ENCODE data around the gene TSKU.

TSKU gene

GRCh38 chr11:76765863-76766350 is 17.2 kb upstream of the TSKU start:
- no peak overlapping the region for H3K4me3 ChIP-seq
- peaks cover 0 to 43% (median 34%) of the 10 kb centered on the region in 4 donors for H3K4me1 ChIP-seq
- intact Hi-C loops (cut with DNase I; ENCODE audit: low total_unique reads): no loop called here

GRCh38 chr11:76766521-76766920 is 16.6 kb upstream of the TSKU start:
- Histone ChIP-seq H3K36me3 (no peaks in the 10 kb centered on the region), H3K27me3 (no peaks in the 10 kb centered on the region), H3K4me1 (peaks cover 0 to 49% (median 40%) of the 10 kb centered on the region in 4 donors), H3K4me3 (no peak overlapping the region), H3K9me3 (no peaks in the 10 kb centered on the region), H3K27ac (no peak overlapping the region)
- no peak for TF ChIP-seq CTCF (IDR thresholded peaks at IDR 0.05)
- no peak for DNase-seq
- intact Hi-C loops (cut with DNase I; ENCODE audit: low total_unique reads): no loop called here

More at GRCh38 chr11:76765863-76766350, 17.2 kb upstream of the TSKU start:
- Histone ChIP-seq H3K36me3 (no peaks in the 10 kb centered on the region), H3K9me3 (no peaks in the 10 kb centered on the region), H3K27ac (no peak overlapping the region), H3K27me3 (no peaks in the 10 kb centered on the region)
- no peak for TF ChIP-seq CTCF (IDR thresholded peaks at IDR 0.05)
- peak in 1 of 2 donors; percentile 40 for DNase-seq

- Histone ChIP-seq H3K4me3 (no peak overlapping the region), H3K27ac (peak overlapping the region; percentile 40 to 72)
Observed at GRCh38 chr11:76767659-76768058, 15.5 kb upstream of the TSKU start.

GRCh38 chr11:76768088-76768908 is 14.9 kb upstream of the TSKU start:
- intact Hi-C loops (cut with DNase I; ENCODE audit: low total_unique reads): no loop called here
- Histone ChIP-seq H3K27me3 (no peaks in the 10 kb centered on the region), H3K27ac (peak overlapping the region; percentile 40 to 72), H3K9me3 (no peaks in the 10 kb centered on the region), H3K36me3 (no peaks in the 10 kb centered on the region), H3K4me1 (peaks cover 0 to 65% (median 55%) of the 10 kb centered on the region in 4 donors), H3K4me3 (no peak overlapping the region)
- DNase-seq: peak in 1 of 2 donors; percentile 69
- TF ChIP-seq CTCF (IDR thresholded peaks at IDR 0.05): no peak

More at GRCh38 chr11:76767659-76768058, 15.5 kb upstream of the TSKU start:
- Histone ChIP-seq H3K36me3 (no peaks in the 10 kb centered on the region), H3K4me1 (peaks cover 0 to 61% (median 51%) of the 10 kb centered on the region in 4 donors), H3K9me3 (no peaks in the 10 kb centered on the region), H3K27me3 (no peaks in the 10 kb centered on the region)
- intact Hi-C loops (cut with DNase I; ENCODE audit: low total_unique reads): no loop called here
- DNase-seq: no peak
- no peak for TF ChIP-seq CTCF (IDR thresholded peaks at IDR 0.05)

GRCh38 chr11:76768909-76769560 is 14.1 kb upstream of the TSKU start:
- no peak overlapping the region for H3K4me3 ChIP-seq
- H3K9me3 ChIP-seq: no peaks in the 10 kb centered on the region
- TF ChIP-seq CTCF (IDR thresholded peaks at IDR 0.05): no peak
- H3K27ac ChIP-seq: peak overlapping the region; percentile 40 to 72
- DNase-seq: no peak
- H3K27me3 ChIP-seq: no peaks in the 10 kb centered on the region
- intact Hi-C loops (cut with DNase I; ENCODE audit: low total_unique reads): no loop called here
- no peaks in the 10 kb centered on the region for H3K36me3 ChIP-seq
- H3K4me1 ChIP-seq: peaks cover 0 to 65% (median 56%) of the 10 kb centered on the region in 4 donors
